Omental fat pad (tissue), 4 donors: ENCODE data around the gene TMC5. TPM values are rescaled to one million over a fixed set of nuclear protein-coding genes. Genes with fewer than 3 reads are reported as not detected.

Experiments
- ATAC-seq: fragments of 150-250 bp; one replicate; pipeline ENCODE4 v1.9.1; 2016; ENCODE audit warnings: mild to moderate bottlenecking, moderate library complexity; ENCODE audit not compliant: low FRiP score
- DNase-seq: peaks from one replicate; pipeline ENCODE4 v3.0.0-alpha.2; 2019; ENCODE audit warnings: low spot score
- total RNA-seq, 4 donors: library from RNA; depleted of rRNA; stranded (reverse); fragments of >200 nt; gene quantifications; one replicate each; pipeline ENCODE4 v1.1.0, GENCODE V29; 2016
- TF ChIP-seq, protein P1 (sequence below), 3 donors: fragments of 450-650 bp; IDR thresholded peaks; one replicate each; pipeline ENCODE4 v1.5.1; 2016 to 2017; ENCODE audit warnings: antibody characterized with exemption in 3 of 3, mild to moderate bottlenecking in 3 of 3, moderate library complexity in 2 of 3

Gene TMC5
- total RNA-seq, 4 donors from 2014 or later, result 0.47 to 7.1 (median 1.1) TPM

DNA sequence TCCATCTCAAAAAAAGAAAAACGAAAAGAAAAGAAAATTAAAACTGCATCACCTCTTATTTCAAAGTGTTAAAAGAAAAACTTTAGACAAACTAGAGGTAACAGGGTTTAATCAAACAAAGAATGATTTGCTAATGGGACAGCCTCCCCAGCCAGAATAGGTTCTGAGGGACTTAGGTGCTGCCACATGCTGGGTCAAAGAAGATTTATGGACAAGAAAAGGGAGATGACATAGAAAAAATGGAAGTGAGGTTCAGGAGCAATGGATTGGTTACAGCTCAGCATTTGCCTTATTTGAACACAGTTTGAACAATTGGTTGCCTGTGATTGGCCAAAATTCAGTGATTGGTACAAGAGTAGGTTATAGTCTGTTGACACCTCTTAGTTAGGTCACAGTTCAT is 21.1 kb downstream of the TMC5 start:
- TF ChIP-seq, protein P1, sequence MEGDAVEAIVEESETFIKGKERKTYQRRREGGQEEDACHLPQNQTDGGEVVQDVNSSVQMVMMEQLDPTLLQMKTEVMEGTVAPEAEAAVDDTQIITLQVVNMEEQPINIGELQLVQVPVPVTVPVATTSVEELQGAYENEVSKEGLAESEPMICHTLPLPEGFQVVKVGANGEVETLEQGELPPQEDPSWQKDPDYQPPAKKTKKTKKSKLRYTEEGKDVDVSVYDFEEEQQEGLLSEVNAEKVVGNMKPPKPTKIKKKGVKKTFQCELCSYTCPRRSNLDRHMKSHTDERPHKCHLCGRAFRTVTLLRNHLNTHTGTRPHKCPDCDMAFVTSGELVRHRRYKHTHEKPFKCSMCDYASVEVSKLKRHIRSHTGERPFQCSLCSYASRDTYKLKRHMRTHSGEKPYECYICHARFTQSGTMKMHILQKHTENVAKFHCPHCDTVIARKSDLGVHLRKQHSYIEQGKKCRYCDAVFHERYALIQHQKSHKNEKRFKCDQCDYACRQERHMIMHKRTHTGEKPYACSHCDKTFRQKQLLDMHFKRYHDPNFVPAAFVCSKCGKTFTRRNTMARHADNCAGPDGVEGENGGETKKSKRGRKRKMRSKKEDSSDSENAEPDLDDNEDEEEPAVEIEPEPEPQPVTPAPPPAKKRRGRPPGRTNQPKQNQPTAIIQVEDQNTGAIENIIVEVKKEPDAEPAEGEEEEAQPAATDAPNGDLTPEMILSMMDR (IDR thresholded peaks at IDR 0.05), result no peak
- ATAC-seq (no peak), DNase-seq (no peak)

DNA sequence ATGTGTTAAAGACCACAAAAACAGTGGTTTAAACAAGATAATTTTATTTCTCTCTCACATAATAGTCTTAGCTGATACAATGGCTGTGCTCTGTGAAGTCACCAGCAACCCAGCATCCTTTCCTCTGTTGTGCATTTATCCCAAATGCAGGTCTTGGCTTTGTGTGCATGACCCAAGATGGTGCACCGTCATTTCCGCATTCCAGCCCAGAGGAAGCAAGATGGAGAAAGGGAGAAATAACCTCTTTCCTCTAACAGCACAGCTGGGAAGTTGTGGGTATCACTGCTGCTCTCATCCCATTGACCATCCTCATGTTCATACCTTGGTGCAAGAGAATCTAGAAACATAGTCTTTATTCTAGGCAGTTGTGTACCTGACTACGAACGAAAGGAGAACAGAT is 21.8 kb downstream of the TMC5 start:
- TF ChIP-seq, protein P1 (IDR thresholded peaks at IDR 0.05), result no peak
- ATAC-seq (no peak), DNase-seq (no peak)

DNA sequence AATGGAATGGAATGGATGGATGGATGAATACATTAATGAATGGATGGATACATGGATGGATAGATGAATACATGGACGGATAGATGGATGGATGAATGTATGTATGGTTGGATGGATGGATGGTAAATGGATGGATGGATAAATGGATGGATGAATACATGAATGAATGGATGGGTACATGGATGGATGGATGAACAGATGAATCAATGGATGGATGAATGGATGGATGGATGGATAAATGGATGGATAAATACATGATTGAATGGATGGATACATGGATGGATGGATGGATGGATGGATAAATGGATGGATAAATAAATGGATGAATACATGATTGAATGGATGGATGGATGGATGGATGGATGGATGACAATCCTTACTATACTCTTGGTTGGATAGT is 26.0 kb downstream of the TMC5 start:
- TF ChIP-seq, protein P1 (IDR thresholded peaks at IDR 0.05), result no peak
- ATAC-seq (no peak), DNase-seq (no peak)

DNA sequence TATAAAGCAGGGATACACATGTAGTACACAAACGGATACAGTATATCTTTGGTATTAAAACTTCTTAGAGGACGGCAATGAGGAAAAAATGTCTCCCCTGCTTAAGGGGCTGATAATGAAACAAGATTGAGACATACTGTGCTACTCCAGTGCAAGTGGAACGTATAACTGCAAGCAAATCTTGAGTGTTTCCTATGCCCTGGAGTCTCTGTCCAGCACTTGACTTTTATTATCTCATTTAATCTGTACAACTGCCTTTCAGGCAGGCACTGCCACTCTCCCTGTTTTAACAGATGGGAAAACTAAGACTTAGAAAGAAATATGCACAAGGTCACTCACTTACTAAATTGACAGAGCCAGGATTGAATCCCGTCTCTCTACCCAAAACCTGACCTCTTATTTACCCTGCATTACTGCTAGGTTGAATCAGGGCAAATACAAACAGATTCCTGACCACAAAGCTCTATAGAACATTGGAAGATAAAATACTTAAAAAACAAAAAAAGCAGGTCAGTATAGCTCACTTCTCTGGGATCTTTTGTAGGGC is 28.7 kb downstream of the TMC5 start:
- TF ChIP-seq, protein P1 (IDR thresholded peaks at IDR 0.05), result no peak
- no peak for ATAC-seq
- DNase-seq, result no peak

DNA sequence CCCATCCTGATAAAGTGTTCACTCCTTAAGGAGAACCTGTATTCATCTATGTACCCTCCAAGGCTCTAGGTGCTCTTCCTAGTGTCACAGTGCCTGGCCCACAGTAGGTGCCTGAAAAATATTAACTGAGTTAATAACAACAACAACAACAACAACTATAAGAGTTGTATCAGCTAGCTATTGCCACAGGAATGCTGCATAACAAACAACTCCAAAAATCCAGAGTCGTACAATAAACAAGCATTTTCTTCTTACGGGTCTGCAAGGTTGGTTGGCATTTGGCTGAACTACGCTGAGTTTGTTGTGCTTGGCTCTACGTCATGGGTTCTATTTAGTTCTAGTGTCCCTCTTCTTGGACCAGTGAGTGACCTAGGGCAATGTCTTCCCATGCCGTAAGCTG is 29.2 kb downstream of the TMC5 start:
- TF ChIP-seq, protein P1 (IDR thresholded peaks at IDR 0.05), result no peak
- ATAC-seq (no peak), DNase-seq (no peak)

DNA sequence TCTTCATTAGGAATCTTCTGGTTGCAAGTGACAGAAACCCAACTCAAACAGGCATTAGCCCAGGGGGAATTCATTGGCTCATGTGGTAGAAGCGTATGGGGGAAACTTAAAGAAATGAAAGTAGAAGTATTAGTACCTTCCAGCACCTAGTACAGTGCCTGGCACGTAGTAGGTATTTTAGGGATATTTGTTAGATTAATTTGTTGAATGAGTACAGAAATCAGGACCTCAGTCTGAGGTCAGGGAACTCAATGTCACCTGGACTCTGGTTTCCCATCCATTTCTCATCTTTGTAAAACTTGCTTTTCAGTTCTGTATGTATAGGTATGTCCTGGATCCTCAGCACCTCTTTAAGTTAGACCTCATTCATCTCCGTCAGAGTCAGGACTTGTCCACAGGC is 32.5 kb downstream of the TMC5 start:
- no peak for ATAC-seq
- DNase-seq, result no peak
- TF ChIP-seq, protein P1 (IDR thresholded peaks at IDR 0.05), result no peak

DNA sequence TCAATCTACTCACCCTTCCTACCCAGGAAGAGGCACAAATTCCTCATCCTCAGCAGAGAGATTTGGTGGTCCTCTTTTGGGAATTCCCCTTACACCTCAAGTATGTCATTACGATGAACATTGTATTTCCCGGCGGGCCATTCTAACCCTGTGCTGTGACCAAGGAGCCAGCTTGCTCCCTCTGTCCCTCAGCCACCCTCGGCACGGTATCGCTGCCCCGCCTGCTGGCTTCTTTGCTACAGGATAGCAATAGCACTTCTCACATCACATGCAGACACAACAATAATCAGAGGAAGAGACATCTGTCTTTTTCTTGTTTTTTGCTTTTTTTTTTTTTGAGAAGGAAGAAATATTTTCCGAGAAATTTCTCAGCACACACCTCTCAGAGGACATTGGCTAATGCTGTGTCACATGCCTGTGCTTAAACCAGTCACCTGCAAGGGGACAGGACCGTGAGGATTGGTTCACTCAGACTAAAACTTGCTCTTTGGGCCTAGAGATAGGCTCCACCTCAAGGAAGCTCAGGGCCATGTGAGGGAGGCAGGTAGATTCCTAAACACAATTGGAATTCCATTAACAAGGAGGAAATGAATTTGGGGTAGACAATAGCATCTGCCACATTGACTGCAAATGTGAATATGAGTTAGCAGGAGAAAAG is 41.2 kb downstream of the TMC5 start:
- DNase-seq, result no peak
- TF ChIP-seq, protein P1 (IDR thresholded peaks at IDR 0.05), result no peak
- ATAC-seq, result no peak
